ENCODE results near the gene ANO1. TPM values are rescaled to one million over a fixed set of nuclear protein-coding genes. Genes with fewer than 3 reads are reported as not detected.
A peak's percentile ranks its signal among the peaks of the same experiment; 100 is the strongest.
"Not testable (repeated sequence)": the region's sequence is repeated elsewhere in the genome, so short reads cannot be mapped to it uniquely, and the experiment has no call there.

Gene ANO1
- total RNA-seq, 1 donor from 2014 or later = not detected

DNA sequence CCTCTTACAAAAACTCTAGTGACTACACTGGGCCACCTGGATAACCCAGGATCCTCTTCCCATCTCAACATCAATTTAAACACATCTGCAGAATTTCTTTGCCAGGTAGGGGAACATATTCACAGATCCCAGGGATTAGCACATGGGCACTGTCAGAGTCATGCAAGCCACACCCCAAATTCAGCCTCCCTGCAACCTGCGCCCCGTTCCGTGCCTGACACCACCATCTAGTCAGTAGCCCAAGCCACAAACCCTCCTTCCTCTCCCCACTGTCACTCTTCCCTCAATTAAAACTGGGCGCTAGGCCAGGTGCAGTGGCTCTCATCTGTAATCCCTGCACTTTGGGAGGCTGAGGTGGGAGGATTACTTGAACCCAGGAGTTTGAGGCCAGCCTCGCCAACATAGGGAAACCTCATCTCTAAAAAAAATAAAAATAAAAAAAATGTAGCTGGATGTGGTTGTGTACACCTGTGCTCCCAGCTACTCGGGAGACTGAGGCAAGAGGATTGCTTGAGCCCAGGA is 131.3 kb downstream of the ANO1 start:
- peaks cover 26% of the 10 kb centered on the region for H3K36me3 Mint-ChIP-seq (ENCODE audit: unreplicated experiment)
- no peak overlapping the region for H3K4me3 Mint-ChIP-seq (ENCODE audit: unreplicated experiment)
- no peak for TF ChIP-seq CTCF (IDR thresholded peaks at IDR 0.05)
- no peaks in the 10 kb centered on the region for H3K27me3 Mint-ChIP-seq (ENCODE audit: unreplicated experiment)
- H3K4me1 Mint-ChIP-seq (ENCODE audit: unreplicated experiment) = peaks cover 35% of the 10 kb centered on the region
- no peak for DNase-seq (ENCODE audit: extremely low spot score, unreplicated experiment)
- H3K9me3 Mint-ChIP-seq (ENCODE audit: unreplicated experiment) = no peaks in the 10 kb centered on the region
- no peak overlapping the region for H3K27ac Mint-ChIP-seq (ENCODE audit: unreplicated experiment)

- H3K4me3 Mint-ChIP-seq (ENCODE audit: unreplicated experiment) = no peak overlapping the region
- no peak for TF ChIP-seq CTCF (IDR thresholded peaks at IDR 0.05)
- no peaks in the 10 kb centered on the region for H3K27me3 Mint-ChIP-seq (ENCODE audit: unreplicated experiment)
- peaks cover 26% of the 10 kb centered on the region for H3K36me3 Mint-ChIP-seq (ENCODE audit: unreplicated experiment)
- H3K27ac Mint-ChIP-seq (ENCODE audit: unreplicated experiment) = peak overlapping the region; percentile 15
- DNase-seq (ENCODE audit: extremely low spot score, unreplicated experiment) = no peak
- no peaks in the 10 kb centered on the region for H3K9me3 Mint-ChIP-seq (ENCODE audit: unreplicated experiment)
- peaks cover 29% of the 10 kb centered on the region for H3K4me1 Mint-ChIP-seq (ENCODE audit: unreplicated experiment)
These were observed 132.0 kb downstream of the ANO1 start for GRCh38 chr11:70210051-70210501.

DNA sequence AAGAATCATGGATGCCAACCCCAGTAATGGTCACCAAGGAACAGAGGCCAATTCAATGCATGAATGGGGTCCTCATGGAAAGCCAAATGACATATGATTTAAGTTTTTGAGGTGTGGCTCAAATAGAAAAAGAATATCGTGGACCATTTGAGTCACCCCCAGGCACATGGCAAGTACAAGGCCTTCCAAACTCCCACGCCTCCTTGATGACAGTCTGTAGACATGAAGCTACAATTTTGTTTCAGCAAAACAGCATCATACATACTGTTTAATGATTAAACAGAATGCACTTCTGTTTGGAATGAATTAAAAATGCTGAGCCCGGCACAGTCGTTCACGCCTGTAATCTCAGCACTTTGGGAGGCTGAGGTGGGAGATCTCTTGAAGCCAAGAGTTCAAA is 132.4 kb downstream of the ANO1 start:
- H3K4me1 Mint-ChIP-seq (ENCODE audit: unreplicated experiment) = peaks cover 28% of the 10 kb centered on the region
- H3K4me3 Mint-ChIP-seq (ENCODE audit: unreplicated experiment) = no peak overlapping the region
- DNase-seq (ENCODE audit: extremely low spot score, unreplicated experiment) = no peak
- no peaks in the 10 kb centered on the region for H3K9me3 Mint-ChIP-seq (ENCODE audit: unreplicated experiment)
- peaks cover 26% of the 10 kb centered on the region for H3K36me3 Mint-ChIP-seq (ENCODE audit: unreplicated experiment)
- no peak for TF ChIP-seq CTCF (IDR thresholded peaks at IDR 0.05)
- H3K27ac Mint-ChIP-seq (ENCODE audit: unreplicated experiment) = no peak overlapping the region
- no peaks in the 10 kb centered on the region for H3K27me3 Mint-ChIP-seq (ENCODE audit: unreplicated experiment)

- Mint-ChIP-seq H3K27ac (ENCODE audit: unreplicated experiment) (no peak overlapping the region), H3K27me3 (ENCODE audit: unreplicated experiment) (no peaks in the 10 kb centered on the region), H3K36me3 (ENCODE audit: unreplicated experiment) (peaks cover 16% of the 10 kb centered on the region), H3K4me3 (ENCODE audit: unreplicated experiment) (no peak overlapping the region), H3K9me3 (ENCODE audit: unreplicated experiment) (no peaks in the 10 kb centered on the region), H3K4me1 (ENCODE audit: unreplicated experiment) (peaks cover 21% of the 10 kb centered on the region)
- no peak for DNase-seq (ENCODE audit: extremely low spot score, unreplicated experiment)
- TF ChIP-seq CTCF (IDR thresholded peaks at IDR 0.05) = no peak
These were observed 134.2 kb downstream of the ANO1 start for GRCh38 chr11:70212227-70212811.

DNA sequence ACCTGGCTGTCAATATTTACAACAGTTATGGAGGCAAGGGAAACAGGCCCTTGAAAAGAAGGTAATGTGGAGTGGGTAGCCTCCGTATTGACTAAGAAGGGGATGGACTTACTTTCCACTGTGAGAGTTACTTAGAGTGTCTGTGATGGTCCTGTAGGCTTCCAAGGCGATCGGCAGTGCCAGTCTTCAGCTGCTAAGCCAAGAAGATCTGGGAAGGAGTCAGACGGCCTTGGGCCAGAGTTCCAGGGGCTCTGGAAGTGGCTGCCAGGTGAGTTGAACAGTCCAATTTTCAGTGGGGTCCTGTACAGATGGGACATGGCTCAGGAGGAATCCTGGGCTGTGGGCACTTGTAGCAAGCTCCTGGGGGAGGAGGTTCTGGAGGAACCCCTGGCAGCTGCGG is 139.3 kb downstream of the ANO1 start:
- H3K36me3 Mint-ChIP-seq (ENCODE audit: unreplicated experiment); H3K9me3 Mint-ChIP-seq (ENCODE audit: unreplicated experiment); H3K27ac Mint-ChIP-seq (ENCODE audit: unreplicated experiment); H3K4me3 Mint-ChIP-seq (ENCODE audit: unreplicated experiment); H3K27me3 Mint-ChIP-seq (ENCODE audit: unreplicated experiment); DNase-seq (ENCODE audit: extremely low spot score, unreplicated experiment); H3K4me1 Mint-ChIP-seq (ENCODE audit: unreplicated experiment): not testable (repeated sequence)

DNA sequence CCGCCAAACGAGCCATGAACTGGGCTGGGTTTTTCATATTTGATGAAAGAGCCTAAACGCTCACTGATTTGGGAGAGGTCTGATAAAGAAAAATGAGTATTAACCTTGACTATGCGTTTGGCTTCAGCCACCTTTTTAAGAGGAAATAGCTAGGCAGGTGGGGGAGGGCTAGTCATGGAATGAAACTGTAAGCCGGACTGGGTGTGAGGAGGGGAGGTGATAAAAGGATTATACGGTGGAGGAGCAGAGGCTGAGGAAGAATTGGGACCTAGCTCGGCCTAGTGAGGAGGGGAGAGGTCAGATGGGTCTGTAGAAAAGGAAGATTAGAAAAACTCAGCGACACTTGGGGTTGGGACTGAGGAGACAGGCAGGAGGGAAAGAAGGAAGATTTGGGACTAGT is 140.0 kb downstream of the ANO1 start:
- H3K9me3 Mint-ChIP-seq (ENCODE audit: unreplicated experiment); H3K27ac Mint-ChIP-seq (ENCODE audit: unreplicated experiment); H3K4me1 Mint-ChIP-seq (ENCODE audit: unreplicated experiment); DNase-seq (ENCODE audit: extremely low spot score, unreplicated experiment); H3K36me3 Mint-ChIP-seq (ENCODE audit: unreplicated experiment); H3K27me3 Mint-ChIP-seq (ENCODE audit: unreplicated experiment); H3K4me3 Mint-ChIP-seq (ENCODE audit: unreplicated experiment): not testable (repeated sequence)

All from osteocyte (in vitro differentiated cells).